ENCODE results near the gene SPDYE4.

- no peak for TF ChIP-seq GATA2 (IDR thresholded peaks at IDR 0.05; ENCODE audit: low read depth, low read length)
- no peak for TF ChIP-seq GATA3 (IDR thresholded peaks at IDR 0.05; ENCODE audit: low read depth, low read length)
These were observed 45.6 kb downstream of the SPDYE4 start for GRCh38 chr17:8712698-8713097.
